Activated CD4-positive, alpha-beta T cell treated with anti-CD3 and anti-CD28 coated beads for 1 hour (primary cell): ENCODE data around the gene ATP9A.

ENCODE experiments used
- DNase-seq: peaks from one replicate; pipeline ENCODE4 v3.0.0-alpha.2; 2020

ATP9A gene

DNA sequence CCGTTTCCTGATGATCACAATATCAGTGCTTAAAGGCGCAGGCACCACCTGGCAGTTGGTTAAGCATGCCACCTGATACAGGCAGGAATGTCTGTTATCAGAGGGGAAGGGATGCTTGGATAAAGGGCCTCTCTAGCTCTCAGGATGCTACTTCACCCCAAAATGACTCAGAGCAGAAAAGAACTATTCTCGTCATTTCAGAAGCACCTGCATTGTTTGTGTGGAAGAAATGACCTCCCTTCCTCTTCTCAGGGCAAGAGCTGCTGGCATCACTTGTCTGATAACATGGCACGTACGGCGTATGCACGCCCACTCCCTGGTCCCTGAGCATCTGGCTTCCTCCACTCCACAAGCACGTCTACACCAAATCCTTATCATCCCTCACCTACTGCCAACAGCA lies 47.3 kb downstream of the ATP9A start:
- no peak for DNase-seq

DNA sequence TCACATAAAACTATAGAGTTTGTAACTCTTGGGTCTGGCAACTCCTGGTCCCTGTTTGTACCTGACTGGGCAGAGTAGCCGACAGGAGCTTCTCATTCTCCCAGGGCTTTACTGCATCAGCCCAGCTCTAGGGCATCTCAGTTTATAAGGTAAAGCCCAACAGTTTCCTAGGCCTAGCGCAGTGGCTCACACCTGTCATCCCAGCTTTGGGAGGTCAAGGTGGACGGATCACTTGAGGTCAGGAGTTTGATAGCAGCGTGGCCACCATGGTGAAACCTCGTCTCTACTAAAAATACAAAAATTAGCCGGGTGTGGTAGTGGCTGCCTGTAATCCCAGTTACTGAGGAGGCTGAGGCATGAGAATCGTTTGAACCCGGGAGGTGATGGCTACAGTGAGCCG lies 47.8 kb downstream of the ATP9A start:
- no peak for DNase-seq

DNA sequence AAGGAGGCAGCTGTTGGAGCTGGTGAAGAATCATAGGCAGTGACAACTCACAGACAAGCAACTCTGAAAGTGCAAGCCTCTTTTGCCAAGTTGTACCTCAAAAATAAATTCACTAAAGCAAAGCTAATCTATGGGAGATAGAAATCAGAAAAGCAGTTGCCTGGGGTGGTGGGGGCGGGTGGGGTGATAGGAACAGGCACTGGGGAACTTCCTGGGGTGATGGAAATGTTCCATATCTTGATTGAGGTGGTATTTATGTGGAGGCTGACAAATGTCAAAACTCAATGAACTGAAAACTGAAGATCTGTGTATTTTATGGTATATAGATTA lies 52.4 kb downstream of the ATP9A start:
- DNase-seq, result no peak

DNA sequence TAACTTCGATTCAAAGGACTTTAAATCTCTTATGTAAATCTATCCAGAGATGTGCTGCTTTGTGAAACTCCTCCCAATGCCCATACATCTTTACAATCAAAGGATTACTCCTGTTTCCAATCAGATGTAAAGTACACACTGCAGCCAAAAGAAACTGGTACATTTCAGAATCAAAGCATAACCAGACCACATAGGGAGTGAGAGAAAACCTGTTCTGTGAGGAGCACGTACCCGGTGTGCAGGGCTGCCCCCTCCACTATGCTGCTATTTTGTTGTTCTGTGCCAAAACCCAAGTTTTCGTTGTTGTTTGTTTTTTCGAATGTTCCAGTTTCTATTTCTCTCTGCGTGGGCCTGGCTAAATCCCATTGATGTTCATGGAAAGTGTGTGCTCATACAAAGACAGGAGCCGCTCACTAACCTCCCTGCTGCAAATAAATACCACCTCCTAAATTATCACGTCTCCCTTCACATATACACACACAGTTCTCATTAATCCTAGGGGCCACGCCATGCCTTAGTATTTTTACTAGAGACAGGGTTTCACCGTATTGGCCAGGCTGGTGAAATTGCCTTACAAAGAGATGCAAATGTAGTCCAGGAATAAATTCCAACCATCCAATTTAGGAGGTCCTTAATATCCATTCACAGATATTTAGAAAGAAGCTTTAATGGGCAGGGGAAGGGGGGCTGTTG lies 52.9 kb downstream of the ATP9A start:
- DNase-seq, result no peak

DNA sequence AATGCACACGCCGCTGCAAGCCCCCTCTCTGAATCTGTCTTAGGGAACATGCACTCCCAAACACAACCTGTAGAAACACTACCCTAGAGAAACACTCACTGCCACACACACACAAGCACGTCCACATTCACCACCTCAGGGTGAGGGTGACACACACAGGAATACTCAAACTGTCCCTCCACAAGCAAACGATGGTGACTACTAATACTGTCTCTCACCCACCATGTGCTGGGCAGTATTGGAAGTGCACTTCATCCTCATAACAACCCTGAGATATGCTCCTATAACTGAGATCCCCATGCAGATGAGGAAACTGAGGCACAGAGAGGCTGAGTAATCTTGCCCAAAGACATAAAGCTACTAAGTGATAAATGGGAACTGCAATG lies 55.0 kb downstream of the ATP9A start:
- DNase-seq, result no peak

DNA sequence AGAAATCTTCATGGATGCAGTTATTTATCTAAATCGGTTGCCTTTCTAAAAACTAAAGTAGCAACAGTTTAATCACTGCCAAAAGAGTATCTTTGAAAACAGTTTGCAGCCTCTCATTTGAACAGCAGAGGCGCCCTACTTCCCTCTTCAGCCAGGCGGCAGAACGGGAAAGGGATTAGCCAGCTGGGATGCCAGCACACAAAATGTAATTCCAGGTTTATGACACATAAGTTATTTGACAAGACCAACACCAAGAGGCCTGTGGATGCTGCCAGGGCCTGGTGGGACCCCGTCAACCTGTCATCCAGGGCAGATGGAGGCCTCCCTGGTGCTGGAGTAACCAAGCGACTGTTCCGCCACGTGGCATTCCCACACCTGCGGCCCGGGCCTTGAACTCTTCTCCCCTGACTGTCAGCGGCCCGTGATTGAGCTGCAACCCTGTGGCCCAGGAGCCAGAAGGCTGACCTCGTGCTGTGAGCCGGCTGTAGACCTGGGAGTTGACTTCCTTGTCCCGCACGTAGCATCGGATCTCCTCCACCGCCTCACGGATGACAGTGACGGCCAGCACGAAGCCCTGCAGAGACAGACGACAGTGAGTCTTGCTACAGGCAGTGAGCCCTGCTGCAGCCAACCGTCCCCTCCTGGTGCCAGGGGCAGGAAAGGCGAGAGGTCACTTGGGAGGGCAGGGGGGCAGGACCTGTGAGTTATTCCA lies 55.5 kb downstream of the ATP9A start:
- no peak for DNase-seq

DNA sequence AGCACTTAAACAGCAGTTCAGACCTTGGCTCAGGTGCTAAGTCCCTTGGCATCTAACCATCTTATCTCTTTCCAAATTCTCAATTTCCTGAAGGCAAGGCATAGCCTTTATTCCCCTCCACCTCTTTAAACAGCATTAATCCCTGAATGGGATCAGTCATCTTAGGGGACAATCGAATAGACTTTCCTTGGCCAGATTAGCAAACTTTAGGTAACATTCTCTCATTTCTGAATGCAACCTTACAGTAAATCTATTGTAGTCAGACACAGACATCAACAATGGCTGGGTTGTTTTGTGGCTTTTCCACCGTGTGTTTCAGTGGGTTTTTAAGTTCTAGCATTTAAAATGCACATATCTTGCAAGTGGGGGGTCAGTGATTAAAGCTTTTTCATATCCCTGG lies 56.8 kb downstream of the ATP9A start:
- no peak for DNase-seq

DNA sequence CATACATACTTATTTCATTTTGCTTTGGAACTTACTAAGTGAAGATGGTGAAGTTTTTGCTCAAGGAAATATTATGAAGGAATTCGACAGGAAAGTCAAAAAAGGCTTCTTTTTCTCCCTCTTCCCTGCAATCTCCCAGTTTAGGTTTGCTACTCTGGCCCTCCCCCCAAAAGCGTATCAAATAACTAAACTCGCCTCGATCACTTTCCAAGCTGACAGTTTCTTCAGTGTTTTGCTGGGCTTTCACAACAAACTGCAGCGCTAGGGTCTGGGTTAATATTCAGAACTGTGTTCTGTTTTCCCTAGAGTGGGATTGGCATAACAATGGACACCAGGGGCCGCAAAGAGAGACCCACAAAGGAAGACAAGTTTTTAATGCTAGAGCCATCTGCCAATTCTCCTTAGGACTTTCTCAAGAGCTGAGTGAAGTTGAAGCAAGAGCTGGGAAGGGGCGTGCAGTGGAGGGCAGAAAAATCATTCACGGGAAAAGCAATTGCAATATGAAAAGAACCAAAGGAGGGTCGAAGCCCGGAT lies 57.8 kb downstream of the ATP9A start:
- DNase-seq, result no peak

DNA sequence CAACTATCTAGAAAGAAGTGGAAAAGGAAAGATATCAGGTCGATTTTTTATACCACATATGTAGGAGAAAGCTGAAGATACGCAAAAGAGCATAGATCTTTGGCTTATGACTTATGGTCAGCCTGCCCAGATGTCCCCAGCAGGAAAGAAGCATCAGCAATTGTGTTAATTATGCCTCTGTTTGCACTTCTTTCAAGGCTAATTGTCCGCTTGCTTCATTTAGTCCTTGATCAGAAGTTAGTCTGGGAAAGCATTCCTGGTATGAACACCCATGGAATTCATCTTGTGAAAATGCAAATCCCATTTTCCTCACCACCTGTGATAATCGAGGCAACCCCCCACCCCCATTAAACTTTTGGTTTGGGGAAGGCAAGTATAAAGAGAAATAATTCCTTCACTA lies 62.8 kb downstream of the ATP9A start:
- DNase-seq, result no peak

DNA sequence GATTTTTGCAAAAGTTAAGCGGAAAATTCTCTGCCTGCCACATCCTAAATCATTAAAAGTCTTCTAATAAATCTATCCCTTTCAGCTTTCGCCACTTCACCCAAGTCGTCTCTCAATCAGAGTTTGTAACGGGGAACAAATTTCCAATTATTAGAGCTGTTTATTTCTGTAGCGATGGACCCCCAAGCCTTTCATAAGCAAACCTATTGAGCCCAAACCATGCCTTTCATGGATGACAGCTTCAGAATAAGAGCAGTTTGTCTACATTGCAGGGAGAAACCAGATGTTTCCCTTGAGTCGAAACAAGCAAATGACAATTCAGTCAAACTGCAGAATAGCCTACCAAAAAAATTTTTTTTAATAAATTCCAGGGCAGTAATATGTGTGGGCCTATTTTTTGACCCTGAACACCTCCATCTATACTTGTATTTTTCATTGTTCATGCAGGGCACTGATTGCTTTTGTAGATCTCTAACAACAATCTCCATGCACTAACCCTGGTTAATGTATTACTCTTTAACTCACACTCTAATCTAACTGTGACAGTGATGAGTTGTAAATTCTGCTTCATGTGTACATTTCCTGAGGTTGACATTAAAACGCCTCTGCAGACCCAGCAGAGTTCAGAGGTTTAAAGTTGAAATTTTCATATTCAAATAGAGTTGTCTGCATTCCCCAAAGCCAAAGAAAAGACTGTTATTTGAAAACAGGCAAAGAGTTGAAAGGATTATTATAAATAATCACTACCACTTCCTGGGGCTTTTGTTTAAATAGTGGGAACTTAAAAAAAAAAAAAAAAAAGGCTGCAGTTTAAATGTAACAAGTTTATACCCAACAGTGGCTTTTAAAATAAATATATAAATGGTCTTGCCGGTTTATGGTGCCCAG lies 64.5 kb downstream of the ATP9A start:
- no peak for DNase-seq

DNA sequence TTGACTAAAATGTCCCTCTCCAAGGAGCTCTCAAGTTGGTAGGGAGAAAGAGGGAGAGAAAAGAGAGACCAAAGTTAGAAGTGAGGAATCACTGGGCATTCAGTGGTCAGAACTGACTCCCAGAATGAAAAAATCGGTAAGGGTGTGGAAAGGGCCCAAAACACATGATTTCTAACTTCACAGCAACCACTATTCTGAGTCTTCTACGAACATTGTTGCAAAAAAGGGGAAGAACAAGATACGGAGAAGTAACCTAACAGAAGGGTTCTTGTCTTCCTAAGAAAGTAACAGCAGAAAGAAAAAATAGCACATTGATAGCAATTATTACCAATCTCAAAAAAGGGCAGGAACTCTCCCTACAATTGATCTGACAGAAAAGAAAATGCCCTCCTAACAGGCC lies 65.6 kb downstream of the ATP9A start:
- DNase-seq, result no peak

DNA sequence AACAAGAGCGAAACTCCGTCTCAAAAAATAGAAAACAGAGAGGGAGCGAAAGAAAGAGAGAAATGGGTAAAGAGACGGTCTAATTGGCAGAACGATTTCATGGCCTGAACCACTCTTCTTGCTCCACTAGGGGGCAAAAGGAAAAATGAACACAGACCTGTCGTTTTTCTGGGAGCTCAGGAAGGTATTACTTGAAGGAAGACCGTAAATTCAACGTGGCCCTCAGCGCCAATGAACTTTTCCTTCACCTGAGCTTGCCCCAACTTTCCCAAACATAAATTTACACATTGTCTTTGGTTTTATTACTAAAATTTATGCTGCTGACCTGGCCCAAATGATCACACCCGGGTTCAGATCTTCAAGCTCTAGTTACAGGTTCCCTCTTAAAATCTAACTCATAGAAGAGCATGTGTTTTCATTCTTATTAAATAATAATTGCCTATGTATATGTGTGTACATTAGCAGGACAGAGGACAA lies 67.3 kb downstream of the ATP9A start:
- DNase-seq, result no peak

DNA sequence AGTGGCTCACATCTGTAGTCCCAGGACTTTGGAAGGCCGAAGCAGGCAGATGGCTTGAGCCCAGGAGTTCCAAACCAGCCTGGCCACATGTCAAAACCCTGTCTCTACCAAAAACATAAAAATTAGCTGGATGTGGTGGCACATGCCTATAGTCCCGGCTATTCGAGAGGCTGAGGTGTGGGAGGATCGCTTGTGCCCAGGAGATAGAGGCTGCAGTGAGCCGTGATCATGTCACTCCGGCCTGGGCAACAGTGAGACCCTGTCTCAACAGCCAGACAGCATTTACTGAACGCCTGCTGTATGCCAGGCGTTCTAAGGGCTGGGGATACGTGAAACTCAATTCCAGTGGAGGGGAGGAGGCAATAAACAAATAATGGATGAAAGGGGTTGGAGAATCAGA lies 69.9 kb downstream of the ATP9A start:
- DNase-seq, result no peak

DNA sequence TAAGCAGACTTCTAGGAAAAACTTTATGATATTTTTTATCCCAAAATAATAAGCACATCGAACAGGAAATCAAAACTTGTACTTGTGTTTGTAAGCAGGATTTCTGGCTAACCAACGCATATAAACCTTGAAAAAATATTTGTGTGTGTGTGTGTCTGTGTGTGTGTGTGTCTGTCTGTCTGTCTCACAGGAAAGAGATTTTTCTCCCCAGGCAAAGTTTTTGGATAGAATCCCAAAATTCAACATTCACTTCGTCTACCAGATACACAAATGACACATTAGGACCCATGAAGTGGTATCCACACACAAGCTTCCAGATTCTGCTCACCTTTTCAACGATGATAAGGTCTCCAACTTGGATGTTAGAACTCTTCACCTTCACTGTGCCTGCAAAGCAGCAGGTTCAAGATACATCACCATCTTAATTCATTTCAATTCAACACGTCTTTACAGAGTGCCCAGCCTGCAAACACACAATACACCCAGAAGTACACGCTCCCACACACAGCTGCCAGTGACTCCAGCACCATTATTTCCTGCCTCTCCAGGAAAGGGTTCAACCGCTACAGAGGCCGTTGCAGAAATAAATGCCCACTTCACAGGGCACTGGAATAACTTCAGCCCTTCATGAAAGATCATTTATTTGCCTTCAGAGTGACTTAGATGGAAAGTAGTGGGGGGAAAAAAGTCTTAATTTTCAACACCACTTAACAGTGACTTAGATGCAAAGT lies 70.9 kb downstream of the ATP9A start:
- DNase-seq, result no peak

DNA sequence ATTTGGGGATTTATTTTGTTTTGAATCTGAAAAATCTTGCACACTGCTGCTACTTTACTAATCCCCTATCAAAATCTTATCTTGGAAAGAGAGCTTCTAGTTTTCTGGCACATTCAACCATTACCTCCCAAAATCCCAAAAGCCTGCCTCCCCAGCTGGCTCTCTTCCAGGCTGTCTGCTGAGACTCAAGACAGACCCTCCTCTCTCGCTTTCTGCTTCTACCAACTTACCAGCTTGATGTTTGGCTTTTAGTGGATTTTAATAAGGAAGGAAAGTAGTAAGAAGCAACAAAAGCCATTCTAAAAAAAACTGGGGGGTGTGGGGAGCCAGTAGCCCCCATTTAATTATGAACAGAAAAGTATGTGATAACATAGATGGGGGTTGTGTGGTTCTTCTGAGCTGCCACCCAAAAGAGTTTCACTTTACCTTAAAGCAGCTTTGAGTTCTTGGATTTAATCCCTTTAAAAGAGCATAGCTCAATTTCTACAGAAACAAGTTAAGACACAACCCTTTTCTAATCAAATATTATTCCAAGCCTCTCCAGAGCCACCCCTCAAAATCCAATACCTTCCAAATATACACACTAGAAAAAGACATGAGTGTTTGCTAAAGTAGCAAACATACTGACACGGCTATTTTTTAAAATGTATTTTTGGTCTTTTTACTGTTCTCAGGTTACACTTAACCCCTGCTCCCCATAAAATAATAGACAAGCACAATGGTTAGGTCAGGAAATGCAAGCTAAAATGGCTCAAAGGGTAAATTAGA lies 71.7 kb downstream of the ATP9A start:
- DNase-seq, result no peak

DNA sequence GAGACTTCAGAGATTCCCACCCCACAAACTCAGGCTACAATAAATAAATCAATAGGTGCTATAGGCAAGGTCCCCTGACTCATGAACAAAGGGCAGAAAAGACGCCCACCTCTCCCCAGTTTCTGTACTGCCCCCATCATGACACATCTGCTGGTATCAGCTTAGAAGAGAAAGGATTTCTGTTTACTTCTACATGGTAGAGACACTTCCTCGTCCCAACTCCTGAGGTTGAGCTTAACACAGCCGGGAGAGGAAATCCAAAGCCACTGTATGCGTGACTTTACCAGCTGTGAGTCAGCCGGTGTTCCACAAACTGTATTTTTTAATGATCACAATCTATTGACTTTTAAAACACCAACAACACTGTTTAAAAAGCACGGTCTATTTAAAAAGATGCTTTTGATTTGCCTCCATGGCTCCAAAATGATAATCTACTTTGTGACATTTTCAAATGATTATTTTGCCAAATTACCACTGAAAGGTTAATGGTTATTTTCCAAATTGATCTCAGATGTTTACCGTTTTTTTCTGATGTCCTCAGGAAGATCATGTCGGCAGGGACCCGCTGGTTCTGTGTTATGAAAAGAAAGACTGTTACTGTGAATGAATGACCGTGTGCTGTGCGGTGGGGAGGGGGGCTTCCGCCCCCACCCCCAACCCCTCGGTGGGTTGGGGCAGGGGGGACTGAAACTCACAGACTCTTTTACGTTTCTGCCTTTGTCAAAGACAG lies 72.5 kb downstream of the ATP9A start:
- DNase-seq, result no peak

DNA sequence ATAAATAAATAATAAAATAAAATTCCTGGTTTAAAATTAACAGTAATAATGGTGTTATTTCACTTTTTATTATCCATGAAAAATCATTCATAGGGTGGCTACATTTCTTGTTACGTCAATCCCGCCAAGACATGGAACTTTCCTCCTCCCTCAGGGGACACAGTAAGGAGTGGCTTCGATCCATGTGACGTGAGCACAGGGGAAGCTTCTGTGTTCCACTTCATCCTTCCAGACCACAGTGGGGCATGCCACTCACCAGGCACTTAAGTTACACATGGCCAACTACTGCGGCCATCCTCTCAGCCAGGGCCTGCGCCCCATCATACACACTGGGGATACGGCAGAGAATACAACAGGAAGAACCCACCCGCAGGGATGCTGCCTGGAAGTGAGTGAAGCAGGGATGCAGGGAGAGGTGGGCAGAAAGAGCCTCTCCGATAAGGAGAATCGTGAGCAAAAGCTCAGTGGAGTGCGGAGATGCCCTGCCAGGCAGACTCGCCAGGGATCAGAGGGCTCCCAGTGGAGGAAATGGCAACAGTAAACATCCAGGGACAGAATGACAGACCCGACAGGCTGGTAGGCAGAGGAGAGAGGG lies 75.3 kb downstream of the ATP9A start:
- DNase-seq, result no peak

DNA sequence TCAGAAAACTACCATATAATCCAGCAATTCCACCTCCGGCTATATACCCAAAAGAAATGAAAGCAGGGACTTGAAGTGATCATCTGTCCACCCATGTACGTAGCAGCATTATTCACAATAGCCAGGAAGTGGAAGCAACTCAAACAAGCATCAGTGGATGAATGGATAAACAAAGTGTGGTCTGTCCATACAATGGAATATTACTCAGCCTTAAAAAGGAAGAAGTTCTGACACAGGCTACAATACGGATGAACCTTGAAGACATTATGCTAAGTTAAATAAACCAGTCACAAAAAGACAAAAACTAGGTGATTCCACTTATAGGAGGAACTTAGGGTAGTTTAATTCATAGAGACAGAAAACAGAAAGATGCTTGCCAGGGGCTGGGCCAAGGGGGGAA lies 76.5 kb downstream of the ATP9A start:
- no peak for DNase-seq

DNA sequence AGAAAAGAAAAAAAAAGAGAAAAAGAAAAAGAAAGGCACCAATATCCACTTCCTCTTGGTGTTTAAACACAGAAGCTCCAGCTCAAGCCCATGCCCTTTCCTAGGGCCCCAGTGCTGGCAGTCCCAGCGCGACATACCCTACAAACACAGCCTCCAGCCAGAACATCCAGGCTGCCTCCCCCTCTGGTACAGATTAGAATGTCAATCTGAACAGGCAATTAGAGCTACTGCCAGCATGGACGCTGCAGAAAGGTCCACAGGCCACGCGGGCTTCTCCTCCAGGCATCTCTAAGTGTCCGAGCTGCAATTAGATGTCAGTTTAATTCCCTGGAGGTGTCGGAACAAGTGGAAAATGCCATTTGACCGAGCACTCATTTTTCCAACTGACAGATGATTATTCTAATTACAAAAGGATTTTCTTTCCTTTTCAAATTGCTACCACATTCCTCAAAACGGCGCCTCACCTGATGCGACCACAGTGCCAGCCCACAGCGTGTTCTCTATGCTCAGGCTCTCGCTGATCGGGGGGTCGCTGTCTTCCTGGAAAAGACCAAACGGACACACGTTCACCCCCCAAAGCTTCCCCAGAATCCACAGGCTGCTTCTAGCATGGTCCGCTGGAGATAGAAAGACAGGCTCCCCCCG lies 79.5 kb downstream of the ATP9A start:
- no peak for DNase-seq

DNA sequence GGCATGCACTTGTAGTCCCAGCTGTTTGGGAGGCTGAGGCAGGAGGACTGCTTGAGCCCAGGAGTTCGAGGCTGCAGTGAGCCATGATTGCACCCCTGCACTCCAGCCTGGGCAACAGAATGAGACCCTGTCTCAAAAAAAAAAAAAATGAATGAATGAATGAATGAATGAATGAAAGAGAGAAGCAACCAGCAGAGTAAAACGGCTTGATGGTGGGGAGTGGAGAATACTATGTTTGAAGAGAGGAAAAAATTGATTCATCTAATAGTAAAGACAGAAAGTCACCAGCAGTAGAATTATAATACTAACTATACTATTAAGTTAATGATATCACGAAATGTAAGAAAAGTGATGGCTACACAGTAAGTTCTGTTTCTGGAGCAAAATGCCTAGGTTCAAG lies 80.6 kb downstream of the ATP9A start:
- no peak for DNase-seq

DNA sequence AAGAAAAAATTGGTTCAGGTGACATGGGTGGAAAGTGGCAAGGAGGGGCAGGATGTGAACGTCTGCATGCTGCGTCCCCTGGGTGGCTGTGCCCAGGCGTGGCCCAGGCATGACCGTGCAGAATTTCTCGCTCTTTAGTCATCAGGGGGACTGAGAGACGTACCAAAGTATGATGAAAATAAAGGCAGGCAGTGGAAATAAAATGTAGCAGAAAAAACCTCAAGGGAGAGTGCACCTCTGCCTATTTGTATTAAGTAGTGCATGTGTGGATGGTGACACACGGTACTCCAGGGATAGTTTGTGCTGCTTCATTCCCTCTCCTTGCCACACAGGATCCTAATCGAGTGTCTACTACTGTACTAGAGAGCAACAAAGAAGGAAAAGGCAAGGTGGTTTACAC lies 81.1 kb downstream of the ATP9A start:
- no peak for DNase-seq
